ENCODE data around the gene NOTCH2.
"Not testable (repeated sequence)": the region's sequence is repeated elsewhere in the genome, so short reads cannot be mapped to it uniquely, and the experiment has no call there.

Gene NOTCH2

DNA sequence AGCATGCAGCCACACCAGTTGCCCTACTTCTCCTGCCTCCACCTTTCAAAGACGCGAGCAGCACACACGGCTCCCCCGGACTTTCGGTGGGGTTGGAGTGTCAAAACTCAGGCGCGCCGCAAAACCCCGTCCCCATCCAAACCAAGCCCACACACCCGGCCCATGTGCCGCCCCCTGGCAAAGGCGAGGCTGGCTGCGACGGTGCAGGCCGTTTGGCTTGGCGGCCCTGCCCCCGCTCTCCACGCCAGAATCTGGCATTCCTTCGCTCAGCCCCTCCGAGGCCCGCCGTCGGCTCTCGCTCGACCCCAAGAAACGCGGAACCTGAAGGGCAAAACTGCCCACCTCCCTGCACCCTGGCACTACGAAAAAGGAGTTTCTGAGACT, 787 bp downstream of the NOTCH2 start:
- not testable (repeated sequence) for DNase-seq (ENCODE audit: low spot score)

DNA sequence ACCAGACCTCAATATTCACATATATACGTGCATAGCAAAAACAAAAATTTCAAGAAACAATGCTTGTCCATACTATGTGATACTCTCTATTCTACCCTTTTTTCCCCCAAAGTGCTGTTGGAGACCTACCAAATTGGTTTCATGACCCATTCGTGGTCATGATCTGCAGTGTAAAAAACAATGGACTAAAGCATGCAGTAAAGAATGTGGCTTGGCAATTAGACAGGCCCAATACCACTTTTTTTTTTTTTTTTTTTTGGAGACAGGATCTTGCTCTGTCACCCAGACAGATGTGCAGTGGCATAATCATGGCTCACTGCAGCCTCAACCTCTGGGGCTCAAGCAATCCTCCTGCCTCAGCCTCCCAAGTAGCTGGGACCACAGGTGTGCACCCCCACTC, 21.3 kb downstream of the NOTCH2 start:
- DNase-seq (ENCODE audit: low spot score) = not testable (repeated sequence)

DNA sequence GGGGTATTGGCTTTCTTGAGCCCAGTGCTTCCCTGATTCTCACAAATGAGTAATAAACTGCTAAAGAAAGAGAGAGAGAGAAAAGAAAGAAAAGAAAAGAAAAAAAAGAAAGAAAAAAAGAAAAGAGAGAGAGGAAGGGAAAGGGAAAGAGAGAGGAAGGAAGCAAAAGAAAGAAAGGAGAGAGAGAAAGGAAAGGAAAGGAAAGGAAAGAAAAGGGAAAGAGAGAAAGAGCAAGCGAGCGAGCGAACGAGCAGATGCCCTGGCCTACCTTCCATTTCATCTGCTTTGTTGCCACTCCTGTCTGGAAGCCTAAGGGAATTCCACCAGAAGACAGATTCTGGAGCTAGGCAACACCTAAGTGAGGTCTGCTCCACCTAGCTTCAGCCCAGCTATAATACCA, 27.7 kb downstream of the NOTCH2 start:
- not testable (repeated sequence) for DNase-seq (ENCODE audit: low spot score)

- DNase-seq (ENCODE audit: low spot score) = not testable (repeated sequence)
Measured at GRCh38 chr1:120032253-120032652, 37.2 kb downstream of the NOTCH2 start.

GRCh38 chr1:120023791-120024190, 45.7 kb downstream of the NOTCH2 start:
- not testable (repeated sequence) for DNase-seq (ENCODE audit: low spot score)

DNA sequence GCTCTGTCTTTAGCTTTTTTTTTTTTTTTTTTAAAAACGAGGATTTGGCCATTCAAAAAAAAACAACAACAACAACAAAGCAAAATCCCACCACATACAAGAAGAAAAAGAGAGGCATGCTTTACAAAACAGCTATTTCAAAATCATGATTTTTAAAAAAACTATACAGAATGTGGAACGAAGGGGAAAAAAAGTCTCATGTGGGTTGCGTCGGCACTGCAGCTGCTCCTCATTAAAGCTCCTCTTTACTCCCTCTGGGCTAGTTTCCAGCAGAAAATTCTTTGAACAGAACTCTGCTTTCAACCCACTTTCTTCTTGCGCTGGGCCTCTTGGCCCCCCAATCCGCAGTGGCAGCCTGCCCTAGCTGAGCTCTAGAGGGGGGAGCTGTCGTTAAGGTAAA, 54.5 kb downstream of the NOTCH2 start:
- DNase-seq (ENCODE audit: low spot score) = not testable (repeated sequence)

- not testable (repeated sequence) for DNase-seq (ENCODE audit: low spot score)
Measured at GRCh38 chr1:120008320-120008719, 61.1 kb downstream of the NOTCH2 start.

DNA sequence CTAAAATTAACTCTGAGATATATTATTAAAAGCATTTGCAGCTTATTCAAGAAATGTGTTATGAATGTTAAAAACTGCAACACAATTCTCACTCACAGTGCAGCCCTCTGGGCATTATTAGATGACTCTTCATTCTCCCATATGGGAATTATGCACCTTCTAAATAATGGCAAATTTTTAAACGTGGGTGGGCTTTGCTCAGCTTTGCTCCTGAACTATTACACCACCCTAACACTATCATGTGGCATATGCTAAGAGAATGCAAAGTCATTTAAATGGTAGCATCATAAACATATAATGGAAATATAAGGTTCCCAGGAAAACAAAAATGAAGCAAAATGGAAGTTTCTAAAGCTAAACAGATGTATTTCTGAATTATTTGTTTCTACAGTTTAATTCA, 61.6 kb downstream of the NOTCH2 start:
- not testable (repeated sequence) for DNase-seq (ENCODE audit: low spot score)

GRCh38 chr1:120001035-120001434, 68.4 kb downstream of the NOTCH2 start:
- DNase-seq (ENCODE audit: low spot score) = not testable (repeated sequence)

DNA sequence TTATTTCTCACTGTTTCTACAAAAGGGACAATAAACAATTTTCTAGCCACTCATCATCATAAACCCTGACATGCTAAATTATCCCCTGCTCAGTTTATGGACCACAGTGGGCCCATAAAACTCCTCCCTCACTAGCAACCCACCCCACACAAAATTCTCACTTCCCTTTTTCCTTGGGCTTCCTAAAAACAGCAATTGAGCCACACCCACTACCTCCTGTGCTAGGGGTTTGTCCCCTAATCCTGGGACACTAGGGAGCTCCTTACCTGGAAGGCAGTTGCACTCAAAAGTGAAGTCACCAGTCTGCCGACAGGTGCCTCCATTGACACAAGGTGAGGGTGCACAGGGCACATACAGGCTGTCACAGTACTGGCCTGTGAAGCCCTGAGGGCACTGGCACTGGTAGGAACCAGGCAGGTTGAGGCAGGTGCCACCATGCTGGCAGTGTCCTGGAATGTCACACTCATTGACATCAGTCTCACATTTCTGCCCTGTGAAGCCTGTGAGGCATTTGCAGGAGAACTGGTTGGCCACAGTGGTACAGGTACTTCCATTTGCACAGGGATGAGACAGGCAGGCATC, 72.6 kb downstream of the NOTCH2 start:
- DNase-seq (ENCODE audit: low spot score) = not testable (repeated sequence)

DNA sequence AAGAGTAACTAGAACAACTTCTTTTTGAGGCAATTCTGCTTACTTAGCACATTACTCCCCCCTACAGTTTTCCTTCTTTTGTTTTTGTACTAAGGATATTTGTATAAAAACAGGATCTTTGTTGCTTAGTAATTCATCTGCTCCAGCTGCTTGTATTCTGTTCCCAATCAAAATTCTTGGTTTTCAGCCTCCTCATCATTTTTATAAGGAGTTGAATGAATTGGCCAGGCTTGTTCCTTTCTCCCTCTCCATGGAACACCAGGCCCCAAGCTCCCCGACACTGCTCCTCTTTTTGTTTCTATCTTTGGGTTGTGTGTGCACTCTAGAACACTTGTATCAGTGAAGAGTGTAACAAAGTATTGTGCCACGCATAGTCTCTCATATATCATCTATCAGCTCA, 73.5 kb downstream of the NOTCH2 start:
- not testable (repeated sequence) for DNase-seq (ENCODE audit: low spot score)

GRCh38 chr1:119988306-119989062, 81.0 kb downstream of the NOTCH2 start:
- DNase-seq (ENCODE audit: low spot score) = no peak

GRCh38 chr1:119987686-119988085, 81.8 kb downstream of the NOTCH2 start:
- no peak for DNase-seq (ENCODE audit: low spot score)

DNA sequence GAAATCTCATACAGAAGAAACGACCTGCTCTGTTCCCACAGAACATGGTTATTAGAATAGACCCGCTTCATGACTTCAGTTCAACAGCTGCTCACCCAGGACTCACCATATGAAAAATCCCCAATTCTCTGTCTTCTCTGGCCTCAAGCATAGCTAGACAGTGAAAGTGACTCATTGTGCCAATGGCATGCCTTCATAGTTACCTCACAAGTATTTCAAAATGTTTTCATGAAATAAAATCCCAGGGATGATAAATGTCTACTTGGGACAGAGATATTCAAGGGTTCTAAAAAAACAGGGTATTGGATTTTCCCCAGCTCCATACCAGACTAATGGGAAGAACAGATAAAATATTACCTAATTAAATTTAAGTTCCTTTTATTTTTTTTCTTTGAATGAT, 82.3 kb downstream of the NOTCH2 start:
- no peak for DNase-seq (ENCODE audit: low spot score)

DNA sequence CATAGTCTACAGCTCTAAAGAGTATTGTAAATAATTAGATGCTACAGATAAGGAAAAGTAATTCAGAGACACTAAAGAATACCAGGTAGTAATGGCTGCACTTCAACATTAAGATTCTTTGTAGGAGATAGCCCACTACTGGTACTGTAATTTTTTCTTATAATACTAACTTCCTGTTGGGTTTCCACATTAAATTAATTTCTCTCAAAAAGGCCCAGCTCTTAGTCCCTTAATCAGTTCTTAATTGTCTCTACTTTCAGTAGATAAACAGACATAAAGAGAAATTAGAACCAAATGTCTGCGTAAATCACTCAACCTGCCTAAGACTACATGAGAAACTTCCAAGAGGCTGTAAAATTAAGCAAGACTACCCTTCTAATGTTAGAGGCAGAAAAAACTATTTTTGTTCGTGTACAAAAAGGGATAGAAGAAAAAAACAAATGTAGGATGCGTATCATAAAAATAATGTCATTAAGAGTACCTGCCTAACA, 83.4 kb downstream of the NOTCH2 start:
- DNase-seq (ENCODE audit: low spot score) = no peak

DNA sequence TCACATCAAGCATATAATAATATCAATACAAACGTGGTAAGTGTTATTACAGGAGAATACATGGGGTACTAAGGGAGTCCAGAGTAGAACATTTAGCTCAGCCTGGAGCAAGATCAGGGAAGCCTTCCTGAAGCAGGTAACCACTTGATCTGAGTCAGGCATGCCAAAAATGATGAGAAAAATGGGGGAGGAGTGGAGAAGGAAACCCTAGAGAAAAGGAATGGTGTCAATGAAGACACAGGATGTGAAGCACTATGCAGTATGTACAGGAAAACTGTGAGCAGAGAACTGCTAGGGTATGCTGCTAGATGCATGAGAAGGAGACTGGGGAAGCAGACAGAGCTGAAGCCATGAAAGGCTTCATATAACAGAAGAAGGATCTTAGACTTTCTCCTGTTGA, 84.7 kb downstream of the NOTCH2 start:
- no peak for DNase-seq (ENCODE audit: low spot score)

- DNase-seq (ENCODE audit: low spot score) = no peak
Measured at GRCh38 chr1:119981986-119982815, 87.3 kb downstream of the NOTCH2 start.

DNA sequence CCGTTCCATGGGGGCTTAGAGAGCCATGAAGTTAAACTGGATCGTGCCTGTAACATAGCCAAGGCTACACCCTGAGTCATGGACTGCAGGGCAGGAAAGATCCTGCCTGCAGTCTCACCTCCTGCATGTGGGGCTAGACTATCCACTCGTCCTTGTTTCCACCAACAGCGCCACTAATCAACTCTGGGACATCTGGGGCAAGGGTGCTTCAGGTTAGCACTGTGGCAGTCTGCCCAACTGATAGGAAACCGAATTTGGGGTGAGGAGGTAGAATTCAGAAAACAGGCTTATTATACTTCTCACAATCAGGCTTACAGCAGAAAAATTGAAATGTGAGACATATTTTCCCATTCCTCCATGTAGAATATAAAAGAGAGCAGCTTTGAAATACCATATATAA, 88.0 kb downstream of the NOTCH2 start:
- DNase-seq (ENCODE audit: low spot score) = no peak

DNA sequence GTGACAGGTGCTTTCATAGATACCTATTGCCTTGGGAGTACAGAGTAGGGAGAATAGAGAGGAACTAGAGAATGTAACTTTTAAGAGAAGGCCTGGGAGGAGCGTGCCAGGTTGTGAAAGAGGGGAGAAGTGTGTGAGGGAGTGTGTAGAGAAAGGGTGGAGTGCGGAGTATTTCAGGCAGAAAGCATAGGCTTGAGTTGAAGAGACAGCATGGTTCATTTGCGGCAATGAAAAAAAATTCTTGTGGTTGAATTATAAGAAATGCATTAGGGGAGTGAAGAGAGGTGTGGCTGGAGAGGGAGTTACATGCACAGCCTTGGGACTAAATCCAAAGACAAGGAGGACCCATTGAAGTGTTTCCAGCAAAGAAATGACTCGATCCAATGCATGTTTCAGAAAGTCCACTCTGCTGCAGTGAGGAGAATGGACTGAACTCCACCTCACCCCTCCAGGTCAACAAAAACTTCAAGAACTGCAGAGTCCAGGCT, 91.4 kb downstream of the NOTCH2 start:
- no peak for DNase-seq (ENCODE audit: low spot score)

DNA sequence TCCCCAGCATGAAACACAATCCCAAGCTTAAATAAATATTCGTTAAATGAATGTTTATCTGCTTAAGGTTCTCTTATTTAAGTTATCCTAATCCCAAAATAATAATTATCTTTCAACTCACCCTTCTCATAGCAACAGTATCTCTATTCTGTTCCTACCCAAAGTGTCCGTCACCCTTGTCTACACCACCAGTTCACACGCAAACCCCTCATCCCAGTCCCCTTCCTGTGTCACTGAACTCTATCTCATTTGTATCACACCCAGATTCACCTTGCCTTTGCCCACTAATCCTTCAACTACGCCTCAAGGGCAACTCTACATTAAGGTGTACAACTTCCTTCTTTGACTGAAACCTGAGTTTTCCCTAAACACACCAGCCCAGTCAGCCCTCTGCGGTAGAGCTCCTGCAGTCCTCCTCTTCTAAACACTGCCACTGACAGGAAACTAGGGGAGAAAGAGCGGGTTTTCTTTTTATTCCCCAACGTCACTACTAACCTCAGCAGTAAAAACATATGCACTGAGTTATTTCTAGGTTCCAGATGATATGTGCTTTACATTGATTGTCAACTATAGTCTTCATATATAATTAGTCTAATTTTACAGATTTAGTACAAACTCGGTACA, 92.2 kb downstream of the NOTCH2 start:
- not testable (repeated sequence) for DNase-seq (ENCODE audit: low spot score)

- DNase-seq (ENCODE audit: low spot score) = not testable (repeated sequence)
Measured at GRCh38 chr1:119975582-119976254, 93.7 kb downstream of the NOTCH2 start.

All from NAMALWA (cell line).